ENCODE data around the gene CENPVL1. TPM values are rescaled to one million over a fixed set of nuclear protein-coding genes. Genes with fewer than 3 reads are reported as not detected.
"Not testable (repeated sequence)": the region's sequence is repeated elsewhere in the genome, so short reads cannot be mapped to it uniquely, and the experiment has no call there.

The CENPVL1 gene
- total RNA-seq (2021; ENCODE audit: unreplicated experiment) = not detected
- 0.13 TPM for polyA plus RNA-seq (2012; ENCODE audit: insufficient read length)
- Bru-seq, nascent RNA = not detected
- BruChase-seq, experiment 1, labeled RNA remaining after a 2-hour chase = not detected
- BruChase-seq, experiment 2, labeled RNA remaining after a 6-hour chase = not detected
- long read RNA-seq = 0 reads

DNA sequence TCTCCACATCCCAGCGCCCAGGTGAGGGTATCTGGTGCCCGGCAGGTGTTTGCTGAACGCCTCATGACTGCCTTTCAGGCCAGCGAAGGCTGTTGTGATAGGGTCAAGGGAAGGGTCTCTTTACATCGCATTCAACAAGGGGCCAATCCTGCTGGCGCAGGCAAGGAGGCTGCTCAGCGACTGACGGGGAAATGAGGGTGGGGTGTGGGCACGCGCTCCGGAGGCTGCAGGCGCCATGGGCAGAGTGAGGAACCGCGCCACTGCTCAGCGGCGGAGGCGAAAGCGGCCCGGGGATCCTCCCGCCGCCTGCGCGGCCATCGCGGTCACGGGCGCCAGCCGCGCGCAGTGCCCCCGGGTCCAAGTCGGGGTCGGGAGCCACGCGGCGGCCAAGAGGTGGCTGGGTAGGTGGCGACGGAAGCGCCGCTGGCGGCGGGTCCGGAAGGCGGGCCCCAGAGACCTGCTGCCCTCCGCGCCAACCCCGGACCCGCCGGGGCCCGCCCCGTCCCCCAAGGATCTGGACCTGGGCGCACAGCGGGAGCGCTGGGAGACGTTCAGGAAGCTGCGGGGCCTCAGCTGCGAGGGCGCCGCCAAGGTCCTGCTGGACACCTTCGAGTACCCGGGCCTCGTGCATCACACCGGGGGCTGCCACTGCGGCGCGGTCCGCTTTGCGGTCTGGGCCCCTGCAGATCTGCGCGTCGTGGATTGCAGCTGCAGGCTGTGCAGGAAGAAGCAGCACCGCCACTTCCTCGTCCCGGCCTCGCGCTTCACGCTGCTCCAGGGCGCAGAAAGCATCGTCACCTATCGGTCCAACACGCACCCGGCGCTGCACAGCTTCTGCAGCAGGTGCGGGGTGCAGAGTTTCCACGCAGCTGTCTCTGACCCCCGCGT is at the start of gene CENPVL1:
TSS of gene CENPVL1 (plus strand) at position 236 of the 888 bp plus-strand sequence. CDS start at position 236, 0 bp downstream.
- POLR2A ChIA-PET; intact Hi-C loops (cut with micrococcal nuclease; ENCODE audit: unreplicated experiment); H3K36me3 ChIP-seq (ENCODE audit: control insufficient read depth, insufficient read depth, low read length): not testable (repeated sequence)

DNA sequence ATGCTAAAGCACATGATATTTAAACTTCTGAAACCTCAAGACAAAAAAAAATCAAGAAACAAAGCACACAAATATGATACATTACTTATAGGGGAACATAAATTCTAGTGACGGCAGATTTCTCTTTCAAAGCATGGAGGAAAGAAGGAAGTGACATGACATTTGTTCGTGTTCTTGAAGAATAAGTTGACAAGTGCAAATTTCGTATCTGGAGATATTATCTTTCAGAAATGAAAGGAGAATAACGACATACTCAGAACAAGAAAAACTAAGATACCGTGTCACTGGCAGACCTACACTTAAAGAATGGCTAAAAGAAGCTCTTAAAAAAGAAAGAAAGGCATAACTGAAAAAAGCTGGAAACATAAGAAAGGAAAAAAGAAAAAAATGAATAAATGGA is 44.3 kb upstream of the CENPVL1 start:
- in situ Hi-C loops (cut with HindIII; ENCODE audit: low pct_unique_long_range_greater_than_20kb, low sequenced_read_pairs) = no loop called here
- H3K4me1 ChIP-seq (ENCODE audit: control insufficient read depth, insufficient read depth, low read length) = no peaks in the 10 kb centered on the region
- TF ChIP-seq POLR2AphosphoS5 (IDR thresholded peaks at IDR 0.05; ENCODE audit: low read depth, low read length) (no peak), REST (IDR thresholded peaks at IDR 0.05; ENCODE audit: insufficient read depth in 1 of 2, low read depth in 2 of 2, low read length in 1 of 2) (no peak), TCF7L2 (IDR thresholded peaks at IDR 0.05; ENCODE audit: low read depth, low read length) (no peak), SIN3A (IDR thresholded peaks at IDR 0.05; ENCODE audit: borderline replicate concordance, insufficient read depth, low read depth, low read length) (no peak), CTCF (IDR thresholded peaks at IDR 0.05) (no peak)
- H3K9me3 ChIP-seq (ENCODE audit: control insufficient read depth, insufficient read depth, low read depth, low read length) = no peaks in the 10 kb centered on the region
- intact Hi-C loops (cut with micrococcal nuclease; ENCODE audit: unreplicated experiment) = no loop called here
- DNase-seq (ENCODE audit: low read depth, low spot score) (no peak), ATAC-seq (no peak)
- H3K4me3 ChIP-seq (ENCODE audit: low read depth in 2 of 2, low read length in 2 of 2) = no peak overlapping the region
- no peaks in the 10 kb centered on the region; the same call in 1 of the 2 replicates for H3K36me3 ChIP-seq (ENCODE audit: control insufficient read depth, insufficient read depth, low read length)
- no peak overlapping the region for H3K27ac ChIP-seq (ENCODE audit: low read length)
- no TSS peak for BruUV-seq (replicated peaks)
- POLR2A ChIA-PET = no interaction called here
- H3K27me3 ChIP-seq (ENCODE audit: control insufficient read depth, insufficient read depth, low read length) = peaks cover 2% of the 10 kb centered on the region
- CTCF ChIA-PET = no interaction called here

More for the DNA sequence above, at the start of gene CENPVL1:
- ATAC-seq = peak; percentile 68
- DNase-seq (ENCODE audit: low read depth, low spot score); H3K27ac ChIP-seq (ENCODE audit: low read length); H3K4me3 ChIP-seq (ENCODE audit: low read depth in 2 of 2, low read length in 2 of 2); BruUV-seq (replicated peaks); H3K4me1 ChIP-seq (ENCODE audit: control insufficient read depth, insufficient read depth, low read length); H3K9me3 ChIP-seq (ENCODE audit: control insufficient read depth, insufficient read depth, low read depth, low read length); H3K27me3 ChIP-seq (ENCODE audit: control insufficient read depth, insufficient read depth, low read length); in situ Hi-C loops (cut with HindIII; ENCODE audit: low pct_unique_long_range_greater_than_20kb, low sequenced_read_pairs); CTCF ChIA-PET: not testable (repeated sequence)

- POLR2A ChIA-PET; ATAC-seq; H3K36me3 ChIP-seq (ENCODE audit: control insufficient read depth, insufficient read depth, low read length); H3K4me1 ChIP-seq (ENCODE audit: control insufficient read depth, insufficient read depth, low read length); CTCF ChIA-PET; BruUV-seq (replicated peaks); DNase-seq (ENCODE audit: low read depth, low spot score); H3K4me3 ChIP-seq (ENCODE audit: low read depth in 2 of 2, low read length in 2 of 2); H3K27me3 ChIP-seq (ENCODE audit: control insufficient read depth, insufficient read depth, low read length); intact Hi-C loops (cut with micrococcal nuclease; ENCODE audit: unreplicated experiment); H3K27ac ChIP-seq (ENCODE audit: low read length); in situ Hi-C loops (cut with HindIII; ENCODE audit: low pct_unique_long_range_greater_than_20kb, low sequenced_read_pairs); H3K9me3 ChIP-seq (ENCODE audit: control insufficient read depth, insufficient read depth, low read depth, low read length): not testable (repeated sequence)
Observed at GRCh38 chrX:51679689-51680433, 30.5 kb upstream of the CENPVL1 start.

- H3K4me1 ChIP-seq (ENCODE audit: control insufficient read depth, insufficient read depth, low read length); CTCF ChIA-PET; H3K4me3 ChIP-seq (ENCODE audit: low read depth in 2 of 2, low read length in 2 of 2); BruUV-seq (replicated peaks); H3K27ac ChIP-seq (ENCODE audit: low read length); intact Hi-C loops (cut with micrococcal nuclease; ENCODE audit: unreplicated experiment); DNase-seq (ENCODE audit: low read depth, low spot score); H3K9me3 ChIP-seq (ENCODE audit: control insufficient read depth, insufficient read depth, low read depth, low read length); POLR2A ChIA-PET; H3K27me3 ChIP-seq (ENCODE audit: control insufficient read depth, insufficient read depth, low read length); in situ Hi-C loops (cut with HindIII; ENCODE audit: low pct_unique_long_range_greater_than_20kb, low sequenced_read_pairs); H3K36me3 ChIP-seq (ENCODE audit: control insufficient read depth, insufficient read depth, low read length): not testable (repeated sequence)
- ATAC-seq = peak; percentile 63
Observed at GRCh38 chrX:51681808-51682719, 28.2 kb upstream of the CENPVL1 start.

Data from Panc1 (cell line).